Heart left ventricle (tissue), 13 donors: ENCODE data around the gene MTHFR.

Source experiments
- POLR2A ChIP-seq, 2 donors: fragments of 450-650 bp; IDR thresholded peaks; one replicate each; pipeline ENCODE4 v1.6.1; 2017; ENCODE audit warnings: antibody characterized with exemption in 2 of 2, mild to moderate bottlenecking in 2 of 2, moderate library complexity in 2 of 2
- TF ChIP-seq, protein P1 (sequence below), 12 donors: fragments of 200-600 bp; sonication (generic) in 4 of 12; IDR thresholded peaks; one replicate each; pipeline versions ENCODE4 v1.5.0 to v1.8.0; 2018 to 2022; ENCODE audit warnings: antibody characterized with exemption in 12 of 12, mild to moderate bottlenecking in 5 of 12
- donor health status: ischemic (EF 13 %, LVEDD 7.1; RV severe dilation, severe dysfunction).
- donor health status: DM: no; HTN: yes; CAD: no.
- donor health status: DM: no; HTN: no; CAD: no.
- donor health status: ischemic (EF 25% LVEDD 6.9; RV normal size, moderate dysfunction).
- donor health status: ischemic (EF 25% LVEDD 5.7; RV mildly dilated, moderate dysfunction).
- donor health status: ischemic (EF 35%, LVEDD 5.7; RV mildly dilated, moderate dysfunction).
- donor health status: nonischemic (EF 11% LVEDD 7.7; RV severe dilation, severe dysfunction).
- donor health status: DM: yes; HTN: yes; CAD: no.
- donor health status: PGD.
- donor health status: ischemic (EF 29% LVEDD 5.4; RV normal size, mild dysfunction).
- donor health status: nonischemic (EF 23%, LVEDD 6.1; RV moderate dilation, normal function).

DNA sequence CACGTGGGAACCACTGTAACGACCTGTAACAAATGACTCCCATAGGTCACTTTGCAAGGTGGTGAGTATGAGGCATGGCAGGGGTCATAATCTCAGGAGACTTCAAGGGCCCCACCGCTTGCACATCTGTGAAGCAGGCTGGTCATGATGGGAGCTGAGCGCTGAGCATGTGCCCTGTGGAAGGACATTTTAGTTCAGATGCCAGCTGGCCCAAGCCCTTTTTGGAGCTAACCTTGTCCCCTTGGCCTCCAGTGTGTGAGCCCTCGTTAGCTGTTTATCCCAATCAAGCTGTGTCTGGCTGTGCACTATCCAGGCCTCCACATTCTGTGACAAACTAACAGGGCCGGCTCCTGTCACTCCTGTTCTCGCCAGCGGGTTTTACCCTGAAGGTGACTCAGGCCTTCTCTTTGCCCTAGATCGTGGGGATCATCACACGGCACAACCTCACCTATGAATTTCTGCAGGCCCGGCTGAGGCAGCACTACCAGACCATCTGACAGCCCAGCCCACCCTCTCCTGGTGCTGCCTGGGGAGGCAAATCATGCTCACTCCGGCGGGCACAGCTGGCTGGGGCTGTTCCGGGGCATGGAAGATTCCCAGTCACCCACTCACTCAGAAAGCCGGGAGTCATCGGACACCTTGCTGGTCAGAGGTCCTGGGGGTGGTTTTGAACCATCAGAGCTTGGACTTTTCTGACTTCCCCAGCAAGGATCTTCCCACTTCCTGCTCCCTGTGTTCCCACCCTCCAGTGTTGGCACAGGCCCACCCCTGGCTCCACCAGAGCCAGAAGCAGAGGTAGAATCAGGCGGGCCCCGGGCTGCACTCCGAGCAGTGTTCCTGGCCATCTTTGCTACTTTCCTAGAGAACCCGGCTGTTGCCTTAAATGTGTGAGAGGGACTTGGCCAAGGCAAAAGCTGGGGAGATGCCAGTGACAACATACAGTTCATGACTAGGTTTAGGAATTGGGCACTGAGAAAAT, 34.3 kb upstream of the MTHFR start:
- TF ChIP-seq, protein P1, sequence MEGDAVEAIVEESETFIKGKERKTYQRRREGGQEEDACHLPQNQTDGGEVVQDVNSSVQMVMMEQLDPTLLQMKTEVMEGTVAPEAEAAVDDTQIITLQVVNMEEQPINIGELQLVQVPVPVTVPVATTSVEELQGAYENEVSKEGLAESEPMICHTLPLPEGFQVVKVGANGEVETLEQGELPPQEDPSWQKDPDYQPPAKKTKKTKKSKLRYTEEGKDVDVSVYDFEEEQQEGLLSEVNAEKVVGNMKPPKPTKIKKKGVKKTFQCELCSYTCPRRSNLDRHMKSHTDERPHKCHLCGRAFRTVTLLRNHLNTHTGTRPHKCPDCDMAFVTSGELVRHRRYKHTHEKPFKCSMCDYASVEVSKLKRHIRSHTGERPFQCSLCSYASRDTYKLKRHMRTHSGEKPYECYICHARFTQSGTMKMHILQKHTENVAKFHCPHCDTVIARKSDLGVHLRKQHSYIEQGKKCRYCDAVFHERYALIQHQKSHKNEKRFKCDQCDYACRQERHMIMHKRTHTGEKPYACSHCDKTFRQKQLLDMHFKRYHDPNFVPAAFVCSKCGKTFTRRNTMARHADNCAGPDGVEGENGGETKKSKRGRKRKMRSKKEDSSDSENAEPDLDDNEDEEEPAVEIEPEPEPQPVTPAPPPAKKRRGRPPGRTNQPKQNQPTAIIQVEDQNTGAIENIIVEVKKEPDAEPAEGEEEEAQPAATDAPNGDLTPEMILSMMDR (IDR thresholded peaks at IDR 0.05): no peak
- TF ChIP-seq POLR2A (IDR thresholded peaks at IDR 0.05): no peak
